Calu3 (cell line): ENCODE results near the gene SUCLG1. TPM values are rescaled to one million over a fixed set of nuclear protein-coding genes. Genes with fewer than 3 reads are reported as not detected.

ENCODE experiments used
- BruUV-seq: library from RNA; stranded (reverse); fragments of 400-500 nt; replicated peaks from 2 replicates; lab custom pipeline; 2021; lab: Mats Ljungman, UMichigan
- CTCF ChIA-PET: fragments of 300-600 bp; sonication (Branson Sonifier 250); formaldehyde crosslinking; loops from one replicate; lab custom pipeline; 2022; ENCODE audit warnings: antibody characterized with exemption; lab: Charles Lee
- DNase-seq: peaks from one replicate; pipeline ENCODE4 v3.0.0; 2022
- H3K27ac Mint-ChIP-seq: one replicate; pipeline ENCODE4 v1.8.0; 2022; ENCODE audit warnings: mixed read lengths; ENCODE audit not compliant: unreplicated experiment
- H3K27me3 Mint-ChIP-seq: one replicate; pipeline ENCODE4 v1.8.0; 2022; ENCODE audit warnings: mixed read lengths; ENCODE audit not compliant: unreplicated experiment
- H3K36me3 Mint-ChIP-seq: one replicate; pipeline ENCODE4 v1.8.0; 2022; ENCODE audit warnings: mild to moderate bottlenecking, moderate library complexity, mixed read lengths; ENCODE audit not compliant: insufficient read depth, unreplicated experiment
- H3K4me1 Mint-ChIP-seq: one replicate; pipeline ENCODE4 v1.8.0; 2022; ENCODE audit warnings: mild to moderate bottlenecking, low read depth, mixed read lengths; ENCODE audit not compliant: unreplicated experiment
- H3K4me3 Mint-ChIP-seq: one replicate; pipeline ENCODE4 v1.8.0; 2022; ENCODE audit warnings: mild to moderate bottlenecking, low read depth, moderate library complexity, mixed read lengths; ENCODE audit not compliant: unreplicated experiment
- H3K9me3 Mint-ChIP-seq: one replicate; pipeline ENCODE4 v1.8.0; 2022; ENCODE audit warnings: low read depth, mixed read lengths; ENCODE audit not compliant: unreplicated experiment
- CTCF ChIP-seq: fragments of 200-600 bp; IDR thresholded peaks from one replicate; pipeline ENCODE4 v1.8.0; 2022; ENCODE audit warnings: antibody characterized with exemption; ENCODE audit not compliant: unreplicated experiment
- intact Hi-C: fragments of 100-400 bp; cut with micrococcal nuclease; formaldehyde crosslinking; loops from one replicate; pipeline ENCODE4 v1.10.0; 2022; ENCODE audit not compliant: unreplicated experiment
- total RNA-seq: library from RNA; stranded (reverse); gene quantifications from 2 replicates; pipeline ENCODE4 v1.2.3, GENCODE V29; 2022

Gene SUCLG1
- total RNA-seq, 1 experiment from 2014 or later = 78.9 TPM

- no peaks in the 10 kb centered on the region for H3K36me3 Mint-ChIP-seq
- no peak for TF ChIP-seq CTCF
- peaks cover 17% of the 10 kb centered on the region for H3K4me1 Mint-ChIP-seq
- no peak overlapping the region for H3K27ac Mint-ChIP-seq
- CTCF ChIA-PET = no interaction called here
- H3K9me3 Mint-ChIP-seq = no peaks in the 10 kb centered on the region
- intact Hi-C loops = loop anchor here (10.0 kb wide), 1 partner anchor 813 kb away; no protein-coding TSS in a partner anchor
- H3K4me3 Mint-ChIP-seq = no peak overlapping the region
- no TSS peak for BruUV-seq
- H3K27me3 Mint-ChIP-seq = no peaks in the 10 kb centered on the region
- DNase-seq = no peak
These were observed 32.7 kb upstream of the SUCLG1 start for GRCh38 chr2:84491741-84492140.

GRCh38 chr2:84491256-84491655, 32.2 kb upstream of the SUCLG1 start:
- Mint-ChIP-seq H3K4me3 (no peak overlapping the region), H3K36me3 (no peaks in the 10 kb centered on the region), H3K9me3 (no peaks in the 10 kb centered on the region), H3K27ac (no peak overlapping the region), H3K4me1 (peaks cover 22% of the 10 kb centered on the region), H3K27me3 (no peaks in the 10 kb centered on the region)
- intact Hi-C loops = loop anchor here (10.0 kb wide), 1 partner anchor 814 kb away; no protein-coding TSS in a partner anchor
- DNase-seq = no peak
- no TSS peak for BruUV-seq
- TF ChIP-seq CTCF = no peak
- CTCF ChIA-PET = interaction anchor here (0.6 kb wide), 1 partner anchor 776 kb away, joined by 9 read pairs; no protein-coding TSS in a partner anchor

- Mint-ChIP-seq H3K9me3 (no peaks in the 10 kb centered on the region), H3K36me3 (no peaks in the 10 kb centered on the region), H3K4me3 (no peak overlapping the region), H3K27ac (no peak overlapping the region), H3K4me1 (peaks cover 24% of the 10 kb centered on the region), H3K27me3 (no peaks in the 10 kb centered on the region)
- no peak for DNase-seq
- CTCF ChIA-PET = interaction anchor here (0.8 kb wide), 1 partner anchor 711 kb away, joined by 3 read pairs; no protein-coding TSS in a partner anchor
- intact Hi-C loops = no loop called here
- TF ChIP-seq CTCF = no peak
- no TSS peak for BruUV-seq
These were observed 28.4 kb upstream of the SUCLG1 start for GRCh38 chr2:84487298-84487996.

GRCh38 chr2:84486441-84487115, 27.5 kb upstream of the SUCLG1 start:
- CTCF ChIA-PET = interaction anchor here (0.7 to 1.1 kb wide), 2 partner anchors 14 to 29 kb away, joined by 3 read pairs; no protein-coding TSS in a partner anchor
- intact Hi-C loops = no loop called here
- no TSS peak for BruUV-seq
- H3K36me3 Mint-ChIP-seq = no peaks in the 10 kb centered on the region
- no peaks in the 10 kb centered on the region for H3K27me3 Mint-ChIP-seq
- H3K4me1 Mint-ChIP-seq = peaks cover 24% of the 10 kb centered on the region
- DNase-seq = peak; percentile 71
- TF ChIP-seq CTCF = no peak
- peak overlapping the region; percentile 13 for H3K4me3 Mint-ChIP-seq
- H3K27ac Mint-ChIP-seq = peak overlapping the region; percentile 28
- no peaks in the 10 kb centered on the region for H3K9me3 Mint-ChIP-seq
